HPDE6-E6E7 (cell line): ENCODE data around the gene ELMO1.

Experiments used
- DNase-seq: peaks from one replicate; pipeline ENCODE4 v3.0.0; 2011; ENCODE audit warnings: missing footprints; ENCODE audit errors: extremely low spot score

The ELMO1 gene

GRCh38 chr7:37195388-37195787 is 253.3 kb downstream of the ELMO1 start:
- DNase-seq = no peak

GRCh38 chr7:37194943-37195342 is 253.7 kb downstream of the ELMO1 start:
- DNase-seq = no peak

GRCh38 chr7:37193775-37194135 is 254.9 kb downstream of the ELMO1 start:
- no peak for DNase-seq

GRCh38 chr7:37193087-37193774 is 255.4 kb downstream of the ELMO1 start:
- no peak for DNase-seq

GRCh38 chr7:37191797-37192196 is 256.9 kb downstream of the ELMO1 start:
- DNase-seq = no peak

DNA sequence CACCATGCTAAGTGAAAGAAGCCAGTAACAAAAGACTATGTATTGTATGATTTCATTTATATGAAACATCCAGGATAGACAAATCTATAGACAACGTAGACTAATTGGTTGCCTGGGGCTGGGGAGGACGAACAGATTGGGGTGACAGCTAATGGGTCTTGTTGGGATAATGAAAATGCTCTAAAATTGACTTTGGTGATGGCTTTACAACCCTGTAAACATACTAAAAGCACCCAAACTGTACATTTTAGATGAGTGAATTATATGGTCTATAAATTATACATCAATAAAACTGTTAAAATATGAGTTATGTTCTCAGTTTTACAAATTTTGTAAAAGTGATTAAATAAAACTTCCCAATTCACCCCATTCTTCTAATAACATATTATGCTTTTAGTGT is 261.5 kb downstream of the ELMO1 start:
- DNase-seq = no peak

- DNase-seq = no peak
These were observed 261.9 kb downstream of the ELMO1 start for GRCh38 chr7:37186753-37187152.

- DNase-seq = no peak
These were observed 267.1 kb downstream of the ELMO1 start for GRCh38 chr7:37181550-37181932.

DNA sequence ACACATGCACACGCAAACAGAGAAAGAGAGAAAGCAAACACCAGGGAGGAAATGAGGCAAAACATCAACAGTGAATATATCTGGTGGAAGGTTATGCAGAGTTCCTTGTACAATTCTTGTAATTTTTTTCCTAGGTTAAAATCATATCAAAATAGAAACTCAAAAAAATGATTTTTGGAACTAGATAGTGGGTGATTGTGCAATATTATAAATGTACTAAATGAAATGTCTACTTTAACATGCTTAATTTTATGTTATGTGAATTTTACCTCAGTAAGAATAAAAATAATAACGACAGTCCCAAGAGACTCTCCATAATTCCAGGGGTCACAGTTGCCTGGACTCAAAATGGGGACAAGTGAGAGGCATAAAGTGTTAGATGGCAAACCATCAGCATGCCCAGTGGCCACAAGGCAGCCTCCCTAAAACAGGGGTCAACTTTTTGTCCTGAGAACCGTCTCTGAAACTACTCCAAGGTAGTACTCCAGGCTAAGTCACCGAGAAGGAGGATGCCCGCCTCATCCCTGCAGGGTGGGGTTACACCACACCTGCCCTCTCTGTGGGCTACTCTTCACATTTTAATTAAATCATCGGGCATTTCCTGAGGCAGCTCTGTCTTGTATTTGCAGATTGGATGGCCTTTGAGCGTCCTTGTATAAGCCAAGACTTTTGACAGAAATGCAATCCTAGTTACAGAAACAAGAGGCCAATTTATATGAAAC is 267.7 kb downstream of the ELMO1 start:
- no peak for DNase-seq

DNA sequence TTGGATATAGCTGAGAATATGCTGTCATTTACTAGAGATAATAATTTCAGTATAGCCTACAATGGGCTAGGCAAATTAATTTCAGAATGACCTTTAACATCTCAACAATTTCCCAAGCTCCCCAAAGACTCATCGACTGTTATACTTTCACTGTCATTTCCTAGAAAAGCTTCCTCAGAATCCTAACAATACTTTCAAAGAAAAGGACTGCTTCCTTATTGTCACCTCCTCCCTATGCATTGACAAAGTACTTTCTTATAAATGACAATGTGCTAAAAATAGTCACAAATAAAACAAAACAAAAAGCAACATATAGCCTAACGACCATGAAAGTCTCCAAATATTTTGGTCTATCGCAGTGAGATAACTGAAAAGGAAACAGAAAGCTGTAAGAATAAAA is 272.6 kb downstream of the ELMO1 start:
- DNase-seq = no peak

- no peak for DNase-seq
These were observed 274.2 kb downstream of the ELMO1 start for GRCh38 chr7:37174460-37174859.

- no peak for DNase-seq
These were observed 275.0 kb downstream of the ELMO1 start for GRCh38 chr7:37173670-37174069.

- DNase-seq = no peak
These were observed 286.6 kb downstream of the ELMO1 start for GRCh38 chr7:37162106-37162505.

DNA sequence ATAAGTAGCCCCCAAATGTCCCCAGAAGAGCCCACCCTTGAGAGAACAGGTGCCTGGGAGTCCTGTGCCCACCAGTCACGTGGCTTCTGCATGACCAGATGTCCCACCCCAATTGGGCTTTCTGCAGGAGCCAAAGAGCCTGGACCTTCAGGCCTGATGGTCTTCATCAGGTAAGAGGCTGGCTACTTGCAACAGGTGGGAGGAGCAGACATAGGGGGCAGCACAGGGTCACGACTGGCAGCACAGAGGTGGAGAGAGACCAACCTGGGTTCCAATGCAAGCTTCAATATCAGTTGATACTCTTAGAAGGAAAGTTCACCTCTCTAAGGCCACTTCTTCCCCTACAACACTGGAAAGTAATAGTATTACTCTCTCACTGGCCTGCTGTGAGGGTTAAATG is 288.0 kb downstream of the ELMO1 start:
- DNase-seq = no peak

DNA sequence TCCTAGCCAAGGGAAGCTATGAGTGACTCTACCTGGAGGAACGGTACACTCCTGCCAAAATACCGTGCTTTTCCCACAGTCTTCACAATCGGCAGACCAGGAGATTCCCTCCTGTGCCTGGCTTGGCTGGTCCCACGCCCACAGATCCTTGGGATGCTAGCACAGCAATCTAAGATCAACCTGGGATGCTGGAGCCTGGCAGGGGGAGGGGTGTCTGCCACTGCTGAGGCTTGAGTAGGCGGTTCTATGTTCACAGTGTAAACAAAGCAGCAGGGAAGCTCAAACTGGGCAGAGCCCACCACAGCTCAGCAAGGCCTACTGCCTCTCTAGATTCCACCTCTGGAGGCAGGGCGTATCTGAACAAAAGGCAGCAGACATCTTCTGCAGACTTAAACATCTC is 295.3 kb downstream of the ELMO1 start:
- no peak for DNase-seq

DNA sequence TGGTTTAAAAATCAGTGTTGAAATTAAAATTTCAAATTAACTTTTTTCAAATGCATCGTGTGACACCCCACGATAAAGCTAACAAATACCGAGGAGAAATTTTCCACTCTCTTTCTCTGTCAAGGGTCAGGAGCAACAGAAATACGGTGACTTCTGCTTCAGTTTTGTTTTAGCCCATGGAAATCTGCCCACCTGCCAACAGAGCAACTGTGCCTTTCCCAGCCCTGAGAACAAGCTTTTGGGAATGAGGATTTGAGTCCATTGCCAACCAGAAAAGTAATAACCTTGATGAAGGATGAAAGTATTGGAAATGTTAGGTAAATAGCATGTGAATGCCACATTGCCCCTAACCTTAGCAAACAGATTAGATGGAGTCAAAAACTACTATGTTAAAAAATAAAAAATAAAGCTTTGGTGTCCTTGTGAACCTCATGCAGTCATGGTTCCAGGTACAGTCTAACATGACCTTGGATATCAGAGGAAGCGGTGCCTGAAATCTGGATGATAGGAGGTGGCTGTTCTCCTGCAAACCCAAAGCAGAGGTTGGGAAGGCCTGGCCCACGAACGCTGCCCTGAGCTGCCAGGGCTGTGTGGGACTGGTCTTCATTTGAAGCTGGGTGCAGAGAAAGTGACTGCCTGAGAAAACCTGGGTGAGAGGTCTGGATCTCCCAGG is 296.8 kb downstream of the ELMO1 start:
- DNase-seq = no peak

DNA sequence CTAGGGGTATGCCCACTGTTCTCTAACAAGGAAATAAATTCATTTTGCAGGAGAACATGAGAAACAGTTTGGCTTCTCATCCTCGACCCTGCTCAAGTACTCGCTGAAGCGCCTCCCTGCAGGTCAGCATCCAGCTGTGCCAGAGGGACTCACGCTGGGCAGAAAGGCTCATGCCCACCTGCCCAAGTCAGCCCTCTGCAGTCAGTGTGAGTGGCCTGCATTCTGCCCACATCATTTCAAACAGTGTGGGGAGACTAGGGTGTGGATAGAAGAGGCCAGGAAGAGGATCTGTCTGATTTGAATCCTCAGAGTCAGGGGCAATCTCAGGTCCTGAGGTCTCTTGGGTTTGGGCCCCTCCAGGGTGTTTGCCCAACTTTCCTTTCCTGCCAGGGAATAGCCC is 297.8 kb downstream of the ELMO1 start:
- no peak for DNase-seq

- DNase-seq = no peak
These were observed 298.5 kb downstream of the ELMO1 start for GRCh38 chr7:37150180-37150579.

DNA sequence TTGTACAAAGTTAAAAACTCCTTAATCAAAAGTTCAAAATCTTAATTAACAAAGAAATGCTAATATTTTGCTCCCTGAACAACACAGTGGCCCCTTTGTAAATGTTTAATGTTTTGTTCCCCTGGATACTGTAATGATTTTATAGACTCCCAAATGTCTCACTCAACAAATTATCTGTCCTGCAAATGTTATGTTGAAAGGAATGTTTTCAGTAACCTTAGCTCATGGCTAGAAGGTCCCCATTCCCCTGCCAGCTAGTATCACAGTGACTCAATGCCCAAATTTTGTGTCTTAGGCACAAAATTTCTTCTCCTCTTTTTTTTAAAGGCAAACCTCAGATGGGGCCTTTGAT is 298.9 kb downstream of the ELMO1 start:
- DNase-seq = no peak

DNA sequence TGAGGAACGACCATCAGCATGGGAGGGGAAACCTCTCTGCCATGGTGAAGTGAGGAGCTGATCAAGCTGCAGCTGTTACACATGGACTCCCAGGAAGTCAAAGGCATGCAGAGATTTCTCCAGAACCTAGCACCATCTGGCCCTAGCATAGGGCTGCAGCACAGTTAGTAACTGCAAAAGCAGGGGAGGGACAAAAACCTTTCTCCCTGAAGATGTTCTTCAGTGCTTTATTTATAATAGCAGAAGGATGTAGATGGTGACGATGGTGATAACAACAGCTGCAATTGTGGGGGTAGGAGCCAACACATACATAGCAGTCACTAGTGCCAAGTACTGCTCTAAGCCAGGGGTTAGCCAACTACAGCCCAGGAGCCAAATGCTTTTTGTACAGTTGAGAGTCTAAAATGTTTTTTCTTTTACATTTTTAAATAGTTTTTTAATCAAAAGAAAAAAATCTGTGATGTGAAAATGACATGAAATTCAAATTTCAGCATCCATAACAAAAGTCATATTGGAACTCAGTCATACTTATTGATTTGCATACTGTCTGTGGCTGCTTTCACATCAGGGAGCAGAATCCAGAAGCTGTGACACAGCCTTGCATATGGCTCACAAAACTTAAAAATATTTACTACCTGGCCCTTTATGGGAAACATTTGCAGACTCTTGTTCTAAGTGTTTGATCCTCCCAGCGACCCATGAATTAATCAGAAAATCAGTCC is 299.5 kb downstream of the ELMO1 start:
- DNase-seq = no peak

DNA sequence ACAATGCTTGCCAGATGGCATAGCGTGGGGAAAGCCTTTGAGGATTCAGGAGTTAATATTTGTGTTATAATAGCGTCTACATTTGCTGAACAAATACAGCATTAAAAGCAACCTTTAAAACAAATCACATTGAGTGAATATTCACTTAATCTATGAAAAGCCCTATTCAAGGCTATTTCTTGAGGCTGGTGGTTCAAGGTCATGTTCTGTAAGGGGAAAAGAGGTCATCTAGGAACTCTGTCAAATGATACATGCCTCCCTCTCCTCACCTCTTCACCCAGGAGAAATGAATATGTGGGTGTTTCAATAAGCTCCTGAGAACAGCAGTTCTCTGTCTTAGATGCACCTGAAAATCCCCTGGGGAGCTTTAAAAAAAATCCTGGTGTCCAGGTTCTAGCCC is 303.0 kb downstream of the ELMO1 start:
- no peak for DNase-seq

GRCh38 chr7:37144423-37144822 is 304.2 kb downstream of the ELMO1 start:
- no peak for DNase-seq

GRCh38 chr7:37142958-37143357 is 305.7 kb downstream of the ELMO1 start:
- no peak for DNase-seq
